Measurements from ENCODE around the gene ARF5. TPM values are rescaled to one million over a fixed set of nuclear protein-coding genes. Genes with fewer than 3 reads are reported as not detected.

ARF5 gene
- total RNA-seq, 4 donors from 2014 or later = 116 to 159 (median 124) TPM

- ATAC-seq (ENCODE audit: low FRiP score) (no peak), DNase-seq (ENCODE audit: low spot score) (no peak)
- TF ChIP-seq, protein P1, sequence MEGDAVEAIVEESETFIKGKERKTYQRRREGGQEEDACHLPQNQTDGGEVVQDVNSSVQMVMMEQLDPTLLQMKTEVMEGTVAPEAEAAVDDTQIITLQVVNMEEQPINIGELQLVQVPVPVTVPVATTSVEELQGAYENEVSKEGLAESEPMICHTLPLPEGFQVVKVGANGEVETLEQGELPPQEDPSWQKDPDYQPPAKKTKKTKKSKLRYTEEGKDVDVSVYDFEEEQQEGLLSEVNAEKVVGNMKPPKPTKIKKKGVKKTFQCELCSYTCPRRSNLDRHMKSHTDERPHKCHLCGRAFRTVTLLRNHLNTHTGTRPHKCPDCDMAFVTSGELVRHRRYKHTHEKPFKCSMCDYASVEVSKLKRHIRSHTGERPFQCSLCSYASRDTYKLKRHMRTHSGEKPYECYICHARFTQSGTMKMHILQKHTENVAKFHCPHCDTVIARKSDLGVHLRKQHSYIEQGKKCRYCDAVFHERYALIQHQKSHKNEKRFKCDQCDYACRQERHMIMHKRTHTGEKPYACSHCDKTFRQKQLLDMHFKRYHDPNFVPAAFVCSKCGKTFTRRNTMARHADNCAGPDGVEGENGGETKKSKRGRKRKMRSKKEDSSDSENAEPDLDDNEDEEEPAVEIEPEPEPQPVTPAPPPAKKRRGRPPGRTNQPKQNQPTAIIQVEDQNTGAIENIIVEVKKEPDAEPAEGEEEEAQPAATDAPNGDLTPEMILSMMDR (IDR thresholded peaks at IDR 0.05) = no peak
These were observed 10.1 kb downstream of the ARF5 start for GRCh38 chr7:127598318-127598717.

DNA sequence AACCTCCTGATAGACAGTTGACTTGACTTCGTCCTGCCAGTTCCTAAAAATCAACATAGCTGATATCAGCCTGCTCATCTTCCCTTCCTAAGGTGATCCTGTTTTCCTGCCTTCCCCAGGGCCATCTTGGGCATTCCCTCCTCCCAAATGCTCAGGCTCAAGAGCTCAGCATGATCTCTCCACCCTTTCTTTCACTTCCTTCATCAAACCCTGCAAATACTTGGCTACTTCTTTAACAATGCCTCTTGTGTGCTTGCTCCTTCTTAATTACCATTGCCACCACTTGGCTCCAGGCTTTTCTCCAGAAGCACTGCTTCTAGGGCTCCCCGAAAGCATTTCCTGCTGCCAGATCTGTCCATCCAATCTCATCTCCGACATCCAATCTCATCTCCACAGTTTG, 12.7 kb downstream of the ARF5 start:
- TF ChIP-seq, protein P1 (IDR thresholded peaks at IDR 0.05) = no peak
- DNase-seq (ENCODE audit: low spot score) (no peak), ATAC-seq (ENCODE audit: low FRiP score) (no peak)

DNA sequence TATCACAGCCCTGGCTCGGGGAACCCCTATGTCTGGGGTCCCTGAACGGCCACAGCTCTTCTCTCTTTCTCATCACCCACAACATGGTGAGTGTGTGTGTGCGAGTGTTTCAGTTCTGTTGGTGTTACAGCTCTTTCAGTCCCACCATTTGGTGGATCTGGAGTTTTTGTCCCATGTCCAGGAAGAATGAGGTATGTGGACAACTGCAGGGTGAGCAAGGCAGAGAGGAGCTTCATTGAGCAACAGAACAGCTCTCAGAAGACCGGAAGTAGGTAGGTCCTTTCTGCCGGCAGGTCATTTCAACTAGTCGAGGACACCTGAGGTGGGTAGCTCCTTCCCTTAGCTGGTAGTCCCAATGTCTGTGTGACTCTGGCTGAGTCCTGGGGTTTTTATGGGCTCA, 20.2 kb downstream of the ARF5 start:
- DNase-seq (ENCODE audit: low spot score) (no peak), ATAC-seq (ENCODE audit: low FRiP score) (no peak)
- TF ChIP-seq, protein P1 (IDR thresholded peaks at IDR 0.05) = no peak

DNA sequence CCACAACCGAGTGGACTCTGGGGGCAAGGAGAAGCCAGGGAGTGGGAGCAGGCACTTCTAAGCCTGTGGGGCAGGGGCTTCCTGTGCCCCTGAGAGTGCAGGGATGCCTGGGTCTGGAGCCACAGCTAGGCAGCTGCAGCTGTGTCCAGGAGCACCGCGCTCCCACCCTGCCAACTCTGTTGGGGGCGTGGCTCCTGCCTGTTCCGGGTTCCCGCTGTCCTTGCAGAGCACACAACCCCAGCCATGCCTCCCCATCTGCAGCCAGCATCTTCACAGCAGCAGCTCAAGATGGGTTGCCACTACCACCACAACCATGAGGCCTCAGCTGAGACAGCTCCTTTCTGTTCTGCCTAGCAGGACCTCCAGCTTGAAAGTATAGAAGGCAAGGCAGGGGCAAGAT, 21.1 kb downstream of the ARF5 start:
- DNase-seq (ENCODE audit: low spot score) = no peak
- TF ChIP-seq, protein P1 (IDR thresholded peaks at IDR 0.05) = no peak
- no peak for ATAC-seq (ENCODE audit: low FRiP score)

- DNase-seq (ENCODE audit: low spot score) (no peak), ATAC-seq (ENCODE audit: low FRiP score) (no peak)
- TF ChIP-seq, protein P1 (IDR thresholded peaks at IDR 0.05) = no peak
These were observed 24.1 kb downstream of the ARF5 start for GRCh38 chr7:127612263-127612662.

GRCh38 chr7:127616724-127617123, 28.5 kb downstream of the ARF5 start:
- DNase-seq (ENCODE audit: low spot score) (no peak), ATAC-seq (ENCODE audit: low FRiP score) (no peak)
- TF ChIP-seq, protein P1 (IDR thresholded peaks at IDR 0.05) = no peak

DNA sequence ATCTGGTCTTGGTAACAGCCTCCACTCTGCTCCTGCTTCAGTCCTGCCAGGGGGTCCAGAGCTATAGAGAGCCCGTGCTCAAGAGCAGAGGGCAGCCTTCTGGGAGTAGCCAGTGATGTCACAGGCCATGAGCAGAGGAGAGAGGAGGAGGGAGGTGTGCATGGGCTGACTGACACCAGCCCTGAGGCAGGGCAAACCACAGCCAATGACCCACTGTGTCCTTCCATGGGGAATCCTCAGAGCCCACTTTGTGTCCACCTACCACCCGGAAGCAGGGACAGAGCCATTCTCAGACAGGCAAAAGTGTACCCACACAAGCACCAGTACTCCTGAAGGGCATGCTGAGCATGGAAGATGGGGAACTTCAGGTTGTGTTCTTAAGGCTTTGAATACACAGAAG, 29.8 kb downstream of the ARF5 start, which contains the start of gene PAX4:
PAX4 (minus strand) TSS at position 101 of the 400 bp plus-strand sequence. CDS start 2,214 bp downstream, outside the sequence.
- DNase-seq (ENCODE audit: low spot score) = no peak
- no peak for ATAC-seq (ENCODE audit: low FRiP score)
- TF ChIP-seq, protein P1 (IDR thresholded peaks at IDR 0.05) = no peak

All from omental fat pad (tissue), 4 donors.